WTC11 (cell line): Measurements from ENCODE around the gene GALNT6.

Source experiments
- CTCF ChIP-seq: fragments of 200-600 bp; IDR thresholded peaks from 2 replicates; pipeline ENCODE4 v1.8.0; 2022; ENCODE audit warnings: antibody characterized with exemption
- ETV6 ChIP-seq: sonication (generic); formaldehyde crosslinking; IDR thresholded peaks from 2 replicates; pipeline ENCODE4 v1.8.1; 2022; ENCODE audit warnings: mild to moderate bottlenecking, missing genetic modification reagents
- FOXP1 ChIP-seq: sonication (generic); formaldehyde crosslinking; IDR thresholded peaks from 2 replicates; pipeline ENCODE4 v1.8.0; 2022; ENCODE audit warnings: missing genetic modification reagents, mild to moderate bottlenecking, moderate library complexity, borderline replicate concordance
- GABPB1 ChIP-seq: sonication (generic); formaldehyde crosslinking; IDR thresholded peaks from 2 replicates; pipeline ENCODE4 v1.8.1; 2023; ENCODE audit warnings: mild to moderate bottlenecking, missing genetic modification reagents
- JAZF1 ChIP-seq: fragments of 250-450 bp; sonication (Bioruptor Pico); IDR thresholded peaks from 2 replicates; pipeline ENCODE4 v1.9.0; 2021; ENCODE audit warnings: moderate library complexity, mild to moderate bottlenecking, inconsistent platforms
- SP1 ChIP-seq: sonication (generic); formaldehyde crosslinking; conservative IDR thresholded peaks from 2 replicates; pipeline ENCODE4 v1.8.1; 2022; ENCODE audit warnings: missing genetic modification reagents
- ZNF138 ChIP-seq: sonication (generic); formaldehyde crosslinking; conservative IDR thresholded peaks from 2 replicates; pipeline ENCODE4 v1.8.1; 2022; ENCODE audit warnings: mild to moderate bottlenecking, moderate library complexity, missing genetic modification reagents
- ZNF219 ChIP-seq: sonication (generic); formaldehyde crosslinking; IDR thresholded peaks from 2 replicates; pipeline ENCODE4 v1.8.0; 2023; ENCODE audit warnings: missing genetic modification reagents, mild to moderate bottlenecking, borderline replicate concordance
- ZNF423 ChIP-seq: fragments of 250-450 bp; sonication (Bioruptor Pico); IDR thresholded peaks from 2 replicates; pipeline ENCODE4 v2.1.2; 2022; ENCODE audit warnings: mild to moderate bottlenecking, moderate library complexity
- TF ChIP-seq, protein P1 (sequence below): fragments of 250-450 bp; sonication (Bioruptor Pico); IDR thresholded peaks from 2 replicates; pipeline ENCODE4 v1.9.0; 2021; ENCODE audit warnings: mild to moderate bottlenecking
- TF ChIP-seq, protein P2 (sequence below): sonication (generic); formaldehyde crosslinking; conservative IDR thresholded peaks from 2 replicates; pipeline ENCODE4 v1.8.1; 2023; ENCODE audit warnings: mild to moderate bottlenecking, low read depth, missing genetic modification reagents, moderate library complexity
- TF ChIP-seq, protein P3 (sequence below): sonication (generic); formaldehyde crosslinking; IDR thresholded peaks from 2 replicates; pipeline ENCODE4 v1.8.0; 2022; ENCODE audit warnings: mild to moderate bottlenecking, missing genetic modification reagents

- TF ChIP-seq, protein P1, sequence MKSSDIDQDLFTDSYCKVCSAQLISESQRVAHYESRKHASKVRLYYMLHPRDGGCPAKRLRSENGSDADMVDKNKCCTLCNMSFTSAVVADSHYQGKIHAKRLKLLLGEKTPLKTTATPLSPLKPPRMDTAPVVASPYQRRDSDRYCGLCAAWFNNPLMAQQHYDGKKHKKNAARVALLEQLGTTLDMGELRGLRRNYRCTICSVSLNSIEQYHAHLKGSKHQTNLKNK (CRISPR knock-in tag), result no peak
- TF ChIP-seq CTCF (no peak), SP1 (CRISPR knock-in tag) (no peak), ZNF219 (CRISPR knock-in tag) (no peak), GABPB1 (no peak), FOXP1 (no peak), ZNF138 (CRISPR knock-in tag) (no peak), ZNF423 (CRISPR knock-in tag) (no peak), ETV6 (CRISPR knock-in tag) (no peak), JAZF1 (CRISPR knock-in tag) (no peak)
- TF ChIP-seq, protein P2, sequence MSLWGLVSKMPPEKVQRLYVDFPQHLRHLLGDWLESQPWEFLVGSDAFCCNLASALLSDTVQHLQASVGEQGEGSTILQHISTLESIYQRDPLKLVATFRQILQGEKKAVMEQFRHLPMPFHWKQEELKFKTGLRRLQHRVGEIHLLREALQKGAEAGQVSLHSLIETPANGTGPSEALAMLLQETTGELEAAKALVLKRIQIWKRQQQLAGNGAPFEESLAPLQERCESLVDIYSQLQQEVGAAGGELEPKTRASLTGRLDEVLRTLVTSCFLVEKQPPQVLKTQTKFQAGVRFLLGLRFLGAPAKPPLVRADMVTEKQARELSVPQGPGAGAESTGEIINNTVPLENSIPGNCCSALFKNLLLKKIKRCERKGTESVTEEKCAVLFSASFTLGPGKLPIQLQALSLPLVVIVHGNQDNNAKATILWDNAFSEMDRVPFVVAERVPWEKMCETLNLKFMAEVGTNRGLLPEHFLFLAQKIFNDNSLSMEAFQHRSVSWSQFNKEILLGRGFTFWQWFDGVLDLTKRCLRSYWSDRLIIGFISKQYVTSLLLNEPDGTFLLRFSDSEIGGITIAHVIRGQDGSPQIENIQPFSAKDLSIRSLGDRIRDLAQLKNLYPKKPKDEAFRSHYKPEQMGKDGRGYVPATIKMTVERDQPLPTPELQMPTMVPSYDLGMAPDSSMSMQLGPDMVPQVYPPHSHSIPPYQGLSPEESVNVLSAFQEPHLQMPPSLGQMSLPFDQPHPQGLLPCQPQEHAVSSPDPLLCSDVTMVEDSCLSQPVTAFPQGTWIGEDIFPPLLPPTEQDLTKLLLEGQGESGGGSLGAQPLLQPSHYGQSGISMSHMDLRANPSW, result no peak
- TF ChIP-seq, protein P3, sequence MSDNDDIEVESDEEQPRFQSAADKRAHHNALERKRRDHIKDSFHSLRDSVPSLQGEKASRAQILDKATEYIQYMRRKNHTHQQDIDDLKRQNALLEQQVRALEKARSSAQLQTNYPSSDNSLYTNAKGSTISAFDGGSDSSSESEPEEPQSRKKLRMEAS, result no peak
Measured at GRCh38 chr12:51406859-51407258, 15.7 kb upstream of the GALNT6 start.
